Smooth muscle cell (in vitro differentiated cells): ENCODE data around the gene AHI1. TPM values are rescaled to one million over a fixed set of nuclear protein-coding genes. Genes with fewer than 3 reads are reported as not detected.
A peak's percentile ranks its signal among the peaks of the same experiment; 100 is the strongest.

Experiments used
- DNase-seq: peaks from one replicate; lab custom pipeline; 2025; ENCODE audit not compliant: unreplicated experiment; lab: John Stamatoyannopoulos, UW
- H2AFZ ChIP-seq: fragments of 200-600 bp; sonication (generic); 2 replicates; pipeline ENCODE4 v1.6.0; 2016; ENCODE audit warnings: antibody characterized with exemption, low read depth, mild to moderate bottlenecking
- H3F3A ChIP-seq: fragments of 200-600 bp; sonication (generic); 2 replicates; pipeline ENCODE4 v1.6.0; 2017; ENCODE audit warnings: antibody characterized with exemption, low read depth
- H3K27ac ChIP-seq: fragments of 200-600 bp; sonication (generic); 2 replicates; pipeline ENCODE4 v1.5.1; 2016; ENCODE audit warnings: low read depth, mild to moderate bottlenecking
- H3K27me3 ChIP-seq: fragments of 200-600 bp; sonication (generic); 2 replicates; pipeline ENCODE4 v1.6.1; 2016; ENCODE audit warnings: low read depth, mild to moderate bottlenecking
- H3K36me3 ChIP-seq: fragments of 200-600 bp; sonication (generic); 2 replicates; pipeline ENCODE4 v1.5.1; 2016; ENCODE audit warnings: low read depth
- H3K4me1 ChIP-seq: fragments of 200-600 bp; sonication (generic); 2 replicates; pipeline ENCODE4 v1.5.1; 2016; ENCODE audit warnings: low read depth
- H3K4me2 ChIP-seq: fragments of 200-600 bp; sonication (generic); 2 replicates; pipeline ENCODE4 v1.6.0; 2016; ENCODE audit warnings: mild to moderate bottlenecking
- H3K4me3 ChIP-seq: fragments of 200-600 bp; sonication (generic); 2 replicates; pipeline ENCODE4 v1.5.1; 2016; ENCODE audit warnings: mild to moderate bottlenecking
- H3K79me2 ChIP-seq: fragments of 200-600 bp; sonication (generic); 2 replicates; pipeline ENCODE4 v1.6.0; 2016; ENCODE audit warnings: low read depth, mild to moderate bottlenecking
- H3K9ac ChIP-seq: fragments of 200-600 bp; sonication (generic); 2 replicates; pipeline ENCODE4 v1.6.0; 2016; ENCODE audit warnings: low read depth
- H3K9me3 ChIP-seq: fragments of 200-600 bp; sonication (generic); replicated peaks from 2 replicates; pipeline ENCODE4 v1.5.1; 2016; ENCODE audit warnings: low read depth
- H4K20me1 ChIP-seq: fragments of 200-600 bp; sonication (generic); 2 replicates; pipeline ENCODE4 v1.6.0; 2016; ENCODE audit warnings: low read depth
- CTCF ChIP-seq: fragments of 200-600 bp; sonication (generic); IDR thresholded peaks from 2 replicates; pipeline ENCODE4 v1.5.1; 2017; ENCODE audit warnings: borderline replicate concordance, mild to moderate bottlenecking, antibody characterized with exemption; ENCODE audit not compliant: insufficient read depth, poor library complexity, severe bottlenecking
- WGBS: methylation state at CpG from one replicate; pipeline ENCODE4 v1.1.7; 2016; ENCODE audit warnings: low lambda C conversion rate; 5-methylcytosine and 5-hydroxymethylcytosine counted together
- polyA plus RNA-seq: library from polyadenylated mRNA; unstranded; fragments of >200 nt; fragmentation: Nextera tagmentation; extraction: Ambion mirVana; gene quantifications from 2 replicates; pipeline ENCODE4 v1.2.1, GENCODE V29; 2016
- total RNA-seq: library from RNA; depleted of rRNA; stranded (reverse); fragments of >200 nt; gene quantifications from 2 replicates; pipeline ENCODE4 v1.2.3, GENCODE V29; 2014

The AHI1 gene
- total and polyA plus RNA-seq, 2 experiments from 2014 or later, result 16.0 to 18.8 TPM

- no peaks in the 10 kb centered on the region for H3K27me3 ChIP-seq
- TF ChIP-seq CTCF, result no peak
- no peak overlapping the region for H3K27ac ChIP-seq
- H2AFZ ChIP-seq, result no peak overlapping the region
- H3K4me1 ChIP-seq, result no peaks in the 10 kb centered on the region
- peaks cover 5% of the 10 kb centered on the region for H3F3A ChIP-seq
- H3K9me3 ChIP-seq, result no peaks in the 10 kb centered on the region
- no peaks in the 10 kb centered on the region for H4K20me1 ChIP-seq
- no peaks in the 10 kb centered on the region for H3K36me3 ChIP-seq
- no peak for DNase-seq
- no peak overlapping the region for H3K9ac ChIP-seq
- no peak overlapping the region for H3K4me2 ChIP-seq
- no peak overlapping the region for H3K4me3 ChIP-seq
- H3K79me2 ChIP-seq, result no peaks in the 10 kb centered on the region
Measured at GRCh38 chr6:135527960-135528249, 30.4 kb upstream of the AHI1 start.

GRCh38 chr6:135527116-135527959 lies 29.8 kb upstream of the AHI1 start:
- Histone ChIP-seq H3F3A (peaks cover 5% of the 10 kb centered on the region), H3K4me3 (no peak overlapping the region), H3K4me2 (no peak overlapping the region), H3K4me1 (no peaks in the 10 kb centered on the region), H3K27ac (no peak overlapping the region), H4K20me1 (no peaks in the 10 kb centered on the region), H3K9me3 (no peaks in the 10 kb centered on the region), H3K9ac (no peak overlapping the region), H2AFZ (no peak overlapping the region), H3K36me3 (no peaks in the 10 kb centered on the region), H3K27me3 (no peaks in the 10 kb centered on the region), H3K79me2 (no peaks in the 10 kb centered on the region)
- 93% methylated on average over 6 of the region's 6 CpGs for WGBS
- no peak for DNase-seq
- TF ChIP-seq CTCF, result no peak

GRCh38 chr6:135525594-135525993 lies 28.1 kb upstream of the AHI1 start:
- Histone ChIP-seq H3K36me3 (no peaks in the 10 kb centered on the region), H3K9ac (no peak overlapping the region), H3K79me2 (no peaks in the 10 kb centered on the region), H3K27ac (no peak overlapping the region), H3K4me3 (no peak overlapping the region), H3K9me3 (no peaks in the 10 kb centered on the region), H3K4me2 (no peak overlapping the region), H3F3A (peaks cover 9% of the 10 kb centered on the region), H3K27me3 (no peaks in the 10 kb centered on the region), H2AFZ (peak overlapping the region; percentile 39), H4K20me1 (no peaks in the 10 kb centered on the region), H3K4me1 (no peaks in the 10 kb centered on the region)
- 64% methylated on average over 1 of the region's 1 CpG for WGBS
- no peak for TF ChIP-seq CTCF
- DNase-seq, result no peak
